HG02852 (cell line): Measurements from ENCODE around the gene SIM2.

Experiments used
- ATAC-seq: cut with Tn5 transposase; IDR thresholded peaks from one replicate; pipeline ENCODE4 v1.9.1; 2021; ENCODE audit warnings: mild to moderate bottlenecking, moderate library complexity; ENCODE audit not compliant: unreplicated experiment

The SIM2 gene

GRCh38 chr21:36699546-36700294 is 805 bp downstream of the SIM2 start:
- ATAC-seq = no peak

DNA sequence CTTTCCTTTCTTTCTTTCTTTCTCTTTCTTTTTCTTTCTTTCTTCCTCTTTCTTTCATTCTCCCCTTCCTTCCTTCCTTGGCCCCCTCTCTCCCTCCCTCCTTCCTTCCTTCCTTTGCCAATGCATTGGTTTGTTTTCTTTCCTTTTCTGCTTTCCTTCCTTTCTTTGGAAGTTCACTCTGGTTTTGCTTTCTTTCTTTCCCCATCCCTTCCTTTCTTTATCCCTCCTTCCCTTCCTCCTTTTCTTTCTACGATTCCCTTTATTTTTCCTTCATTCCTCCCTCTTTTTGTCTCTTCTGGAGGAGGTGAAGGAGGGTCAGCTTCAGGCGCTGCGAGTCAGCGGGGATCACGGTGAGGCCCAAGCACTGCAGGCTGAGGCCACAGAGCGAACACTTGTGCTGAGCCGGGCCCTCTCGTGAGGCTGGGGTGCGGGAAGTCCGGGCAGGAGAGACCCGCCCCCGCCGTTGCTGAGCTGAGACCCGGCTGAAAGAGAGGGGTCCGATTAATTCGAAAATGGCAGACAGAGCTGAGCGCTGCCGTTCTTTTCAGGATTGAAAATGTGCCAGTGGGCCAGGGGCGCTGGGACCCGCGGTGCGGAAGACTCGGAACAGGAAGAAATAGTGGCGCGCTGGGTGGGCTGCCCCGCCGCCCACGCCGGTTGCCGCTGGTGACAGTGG is 1.5 kb downstream of the SIM2 start:
- ATAC-seq = no peak

- no peak for ATAC-seq
These were observed 2.2 kb downstream of the SIM2 start for GRCh38 chr21:36700971-36701755.

GRCh38 chr21:36701756-36702621 is 3.1 kb downstream of the SIM2 start:
- ATAC-seq = no peak

- ATAC-seq = no peak
These were observed 3.7 kb downstream of the SIM2 start for GRCh38 chr21:36702622-36702968.

DNA sequence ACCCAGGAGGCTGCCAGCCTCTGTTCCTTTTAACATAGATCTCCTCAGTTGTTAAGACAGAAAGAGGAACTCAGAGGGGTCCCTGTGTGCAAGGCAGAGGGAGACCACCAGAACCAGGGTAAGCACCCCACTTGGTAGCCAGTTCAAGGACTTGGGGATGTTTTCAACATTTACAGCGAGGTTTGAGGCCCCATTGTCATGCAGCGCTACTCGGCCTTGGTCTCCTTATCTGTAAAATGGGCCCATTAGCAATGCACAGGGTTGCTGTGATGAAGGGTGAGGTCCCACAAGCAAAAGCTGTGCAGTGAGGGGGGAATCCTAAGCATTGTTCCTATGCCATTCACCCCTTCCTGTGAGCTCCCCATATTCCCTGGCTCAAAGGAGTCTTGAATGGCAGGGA is 4.2 kb downstream of the SIM2 start:
- no peak for ATAC-seq

DNA sequence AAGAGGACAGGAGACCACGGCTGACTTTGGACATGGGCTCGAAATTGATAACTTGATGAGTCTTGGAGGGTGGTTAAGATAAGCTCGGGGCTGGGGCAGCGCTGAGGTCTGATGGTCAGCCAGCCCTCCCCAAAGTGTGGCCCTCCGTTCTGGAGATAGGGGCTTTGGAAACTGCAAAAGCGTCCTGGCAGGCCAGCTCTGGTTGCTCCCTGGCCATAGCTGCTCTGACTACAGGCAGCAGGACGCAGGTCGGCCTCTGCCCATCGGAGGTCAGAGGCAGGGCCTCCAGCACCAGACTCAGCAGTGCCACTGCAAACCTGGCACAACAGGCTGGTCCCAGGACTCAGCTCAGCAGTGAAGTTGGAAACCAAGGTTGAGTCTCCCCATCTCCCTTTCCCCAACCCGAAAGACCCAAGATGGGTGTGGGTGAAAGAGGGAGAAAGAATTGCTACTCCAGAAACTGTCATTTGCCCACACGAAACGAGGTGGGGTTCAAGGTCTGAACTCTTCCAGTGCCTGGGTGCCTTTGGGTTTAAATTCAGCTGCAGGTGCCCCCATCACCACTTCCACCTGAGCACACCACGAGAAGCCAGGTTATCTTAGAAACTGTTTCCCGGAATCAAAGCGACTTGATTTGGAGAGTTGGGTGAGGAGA is 4.8 kb downstream of the SIM2 start:
- ATAC-seq = no peak

- ATAC-seq = no peak
These were observed 5.5 kb downstream of the SIM2 start for GRCh38 chr21:36704281-36704957.

- ATAC-seq = no peak
These were observed 6.2 kb downstream of the SIM2 start for GRCh38 chr21:36704958-36705678.

- no peak for ATAC-seq
These were observed 7.0 kb downstream of the SIM2 start for GRCh38 chr21:36705679-36706481.

- no peak for ATAC-seq
These were observed 7.6 kb downstream of the SIM2 start for GRCh38 chr21:36706482-36706852.

DNA sequence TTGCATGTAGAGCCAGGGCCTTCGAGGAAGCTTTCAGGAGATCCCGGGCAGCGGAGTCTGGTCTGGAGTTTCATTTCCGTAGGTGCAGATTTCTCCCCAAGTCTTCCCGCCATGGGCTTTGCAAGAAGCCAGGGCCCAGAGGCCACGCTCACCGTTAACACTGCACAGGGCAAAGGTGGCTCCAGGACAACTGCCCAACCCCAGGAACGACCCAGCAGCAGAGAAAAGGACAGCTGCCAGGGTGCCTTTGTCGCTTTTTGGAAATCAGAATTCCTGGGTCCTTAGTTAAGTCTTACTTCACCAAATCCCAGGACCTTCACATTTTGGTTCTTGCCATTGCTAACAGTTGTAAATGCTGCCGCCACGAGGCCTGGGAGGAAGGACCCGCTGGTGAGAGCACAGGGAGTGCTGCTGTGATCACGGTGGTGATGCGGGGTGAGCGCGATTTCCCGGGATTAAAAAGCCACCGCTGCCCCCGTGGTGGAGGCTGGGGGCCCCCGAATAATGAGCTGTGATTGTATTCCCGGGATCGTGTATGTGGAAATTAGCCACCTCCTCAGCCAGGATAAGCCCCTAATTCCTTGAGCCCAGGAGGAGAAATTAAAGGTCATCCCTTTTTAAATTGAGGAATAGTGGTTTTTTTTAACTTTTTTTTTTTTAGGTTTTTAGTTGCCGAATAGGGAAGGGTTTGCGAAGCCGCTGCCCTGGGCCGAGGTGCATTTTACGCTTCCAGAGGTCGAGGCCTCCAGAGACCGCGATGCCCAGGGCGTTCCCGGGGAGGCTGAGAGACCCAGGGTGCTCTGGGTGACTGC is 8.2 kb downstream of the SIM2 start:
- no peak for ATAC-seq

GRCh38 chr21:36707763-36708285 is 8.9 kb downstream of the SIM2 start:
- ATAC-seq = no peak

DNA sequence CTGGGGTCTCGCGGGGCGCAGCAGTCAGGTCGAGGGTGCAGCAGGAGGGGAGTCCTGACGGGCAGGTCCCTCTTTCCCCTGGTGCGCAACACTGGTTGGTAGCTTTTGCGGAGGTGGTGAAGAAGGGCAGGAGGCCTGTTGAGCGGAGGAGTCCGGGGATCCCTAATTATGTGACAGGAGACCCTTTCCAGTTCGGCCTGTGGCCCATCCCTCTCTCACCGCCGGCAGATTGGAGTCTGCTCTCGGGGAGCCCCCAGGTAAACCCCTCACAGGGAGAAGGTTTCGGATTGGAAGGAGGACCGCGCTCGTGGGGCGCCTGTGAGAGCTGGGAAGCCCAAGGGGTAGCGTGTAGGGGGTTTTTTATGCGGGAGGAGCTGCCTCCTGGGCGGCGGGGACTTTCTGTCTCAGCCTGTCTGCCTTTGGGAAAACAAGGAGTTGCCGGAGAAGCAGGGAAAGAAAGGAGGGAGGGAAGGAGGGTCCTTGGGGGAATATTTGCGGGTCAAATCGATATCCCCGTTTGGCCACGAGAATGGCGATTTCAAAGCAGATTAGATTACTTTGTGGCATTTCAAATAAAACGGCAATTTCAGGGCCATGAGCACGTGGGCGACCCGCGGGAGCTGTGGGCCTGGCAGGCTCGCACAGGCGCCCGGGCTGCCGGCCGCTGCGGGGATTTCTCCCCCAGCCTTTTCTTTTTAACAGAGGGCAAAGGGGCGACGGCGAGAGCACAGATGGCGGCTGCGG is 9.5 kb downstream of the SIM2 start:
- no peak for ATAC-seq

GRCh38 chr21:36709030-36709867 is 10.3 kb downstream of the SIM2 start:
- ATAC-seq = no peak
